ENCODE measurements around the gene GRIA4. TPM values are rescaled to one million over a fixed set of nuclear protein-coding genes. Genes with fewer than 3 reads are reported as not detected.

Gene GRIA4
- total and polyA plus RNA-seq, 2 of the 13 experiments (the other 11 are each of a cell fraction or from before 2014, with no cell fraction given), result not detected

DNA sequence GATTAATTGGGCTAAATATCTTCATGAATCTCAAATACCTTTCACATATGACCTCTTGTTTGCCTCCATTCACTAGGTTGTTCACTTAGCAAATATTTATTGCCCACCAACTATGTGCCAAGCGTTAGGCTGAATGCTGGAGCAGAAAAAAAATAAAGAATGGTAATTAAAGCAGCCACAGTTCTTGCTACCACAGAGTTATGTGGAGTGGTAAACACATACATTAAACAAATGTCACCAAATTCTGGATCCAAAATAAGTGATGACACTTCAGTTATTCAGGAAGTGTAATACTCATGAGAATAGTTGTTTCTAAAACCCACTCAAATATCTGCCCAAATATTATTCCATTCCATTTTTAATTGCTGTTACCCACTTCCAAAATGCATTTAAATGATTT, 128.4 kb downstream of the GRIA4 start:
- Histone ChIP-seq H3K4me2 (ENCODE audit: low read depth, low read length) (no peak overlapping the region), H3K27ac (ENCODE audit: extremely low read length, insufficient read depth, low read length) (no peak overlapping the region), H3K4me3 (replicated peaks in 1 of 3; ENCODE audit: insufficient read depth in 1 of 3, low read depth in 2 of 3, low read length in 3 of 3) (no peak overlapping the region), H3K9me3 (ENCODE audit: low read length) (no peaks in the 10 kb centered on the region), H3K9ac (ENCODE audit: insufficient read depth, low read depth, low read length) (no peak overlapping the region), H3K4me1 (ENCODE audit: insufficient read depth, low read length) (no peaks in the 10 kb centered on the region), H2AFZ (ENCODE audit: low read length) (no peak overlapping the region), H4K20me1 (ENCODE audit: insufficient read depth, low read length) (no peaks in the 10 kb centered on the region; the same call in 1 of the 2 replicates), H3K27me3 (ENCODE audit: control insufficient read depth in 1 of 2, insufficient read depth in 2 of 2, low read length in 2 of 2) (no peaks in the 10 kb centered on the region), H3K79me2 (ENCODE audit: insufficient read depth, low read length) (no peaks in the 10 kb centered on the region), H3K36me3 (replicated peaks in 1 of 2; ENCODE audit: control insufficient read depth in 1 of 2, insufficient read depth in 2 of 2, low read length in 2 of 2) (no peaks in the 10 kb centered on the region)
- no peak for DNase-seq (ENCODE audit: low spot score)
- no peak for ATAC-seq
- FAIRE-seq, result no peak
- ChIA-PET CTCF (ENCODE audit: low intra/inter-chr PET ratio, low total read pairs) (no interaction called here), POLR2A (no interaction called here)
- in situ Hi-C loops (cut with HindIII; ENCODE audit: extremely low pct_ligation_motif_present, low pct_unique_long_range_greater_than_20kb) (no loop called here), intact Hi-C loops (cut with micrococcal nuclease; ENCODE audit: unreplicated experiment) (no loop called here)
- WGBS (ENCODE audit: low lambda C conversion rate), result 0% methylated on average over 1 of the region's 1 CpG
- BruUV-seq (replicated peaks), result no TSS peak
- TF ChIP-seq, protein P1, sequence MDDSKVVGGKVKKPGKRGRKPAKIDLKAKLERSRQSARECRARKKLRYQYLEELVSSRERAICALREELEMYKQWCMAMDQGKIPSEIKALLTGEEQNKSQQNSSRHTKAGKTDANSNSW (CRISPR knock-in tag; IDR thresholded peaks at IDR 0.05; ENCODE audit: borderline replicate concordance), result no peak
- TF ChIP-seq, protein P2, sequence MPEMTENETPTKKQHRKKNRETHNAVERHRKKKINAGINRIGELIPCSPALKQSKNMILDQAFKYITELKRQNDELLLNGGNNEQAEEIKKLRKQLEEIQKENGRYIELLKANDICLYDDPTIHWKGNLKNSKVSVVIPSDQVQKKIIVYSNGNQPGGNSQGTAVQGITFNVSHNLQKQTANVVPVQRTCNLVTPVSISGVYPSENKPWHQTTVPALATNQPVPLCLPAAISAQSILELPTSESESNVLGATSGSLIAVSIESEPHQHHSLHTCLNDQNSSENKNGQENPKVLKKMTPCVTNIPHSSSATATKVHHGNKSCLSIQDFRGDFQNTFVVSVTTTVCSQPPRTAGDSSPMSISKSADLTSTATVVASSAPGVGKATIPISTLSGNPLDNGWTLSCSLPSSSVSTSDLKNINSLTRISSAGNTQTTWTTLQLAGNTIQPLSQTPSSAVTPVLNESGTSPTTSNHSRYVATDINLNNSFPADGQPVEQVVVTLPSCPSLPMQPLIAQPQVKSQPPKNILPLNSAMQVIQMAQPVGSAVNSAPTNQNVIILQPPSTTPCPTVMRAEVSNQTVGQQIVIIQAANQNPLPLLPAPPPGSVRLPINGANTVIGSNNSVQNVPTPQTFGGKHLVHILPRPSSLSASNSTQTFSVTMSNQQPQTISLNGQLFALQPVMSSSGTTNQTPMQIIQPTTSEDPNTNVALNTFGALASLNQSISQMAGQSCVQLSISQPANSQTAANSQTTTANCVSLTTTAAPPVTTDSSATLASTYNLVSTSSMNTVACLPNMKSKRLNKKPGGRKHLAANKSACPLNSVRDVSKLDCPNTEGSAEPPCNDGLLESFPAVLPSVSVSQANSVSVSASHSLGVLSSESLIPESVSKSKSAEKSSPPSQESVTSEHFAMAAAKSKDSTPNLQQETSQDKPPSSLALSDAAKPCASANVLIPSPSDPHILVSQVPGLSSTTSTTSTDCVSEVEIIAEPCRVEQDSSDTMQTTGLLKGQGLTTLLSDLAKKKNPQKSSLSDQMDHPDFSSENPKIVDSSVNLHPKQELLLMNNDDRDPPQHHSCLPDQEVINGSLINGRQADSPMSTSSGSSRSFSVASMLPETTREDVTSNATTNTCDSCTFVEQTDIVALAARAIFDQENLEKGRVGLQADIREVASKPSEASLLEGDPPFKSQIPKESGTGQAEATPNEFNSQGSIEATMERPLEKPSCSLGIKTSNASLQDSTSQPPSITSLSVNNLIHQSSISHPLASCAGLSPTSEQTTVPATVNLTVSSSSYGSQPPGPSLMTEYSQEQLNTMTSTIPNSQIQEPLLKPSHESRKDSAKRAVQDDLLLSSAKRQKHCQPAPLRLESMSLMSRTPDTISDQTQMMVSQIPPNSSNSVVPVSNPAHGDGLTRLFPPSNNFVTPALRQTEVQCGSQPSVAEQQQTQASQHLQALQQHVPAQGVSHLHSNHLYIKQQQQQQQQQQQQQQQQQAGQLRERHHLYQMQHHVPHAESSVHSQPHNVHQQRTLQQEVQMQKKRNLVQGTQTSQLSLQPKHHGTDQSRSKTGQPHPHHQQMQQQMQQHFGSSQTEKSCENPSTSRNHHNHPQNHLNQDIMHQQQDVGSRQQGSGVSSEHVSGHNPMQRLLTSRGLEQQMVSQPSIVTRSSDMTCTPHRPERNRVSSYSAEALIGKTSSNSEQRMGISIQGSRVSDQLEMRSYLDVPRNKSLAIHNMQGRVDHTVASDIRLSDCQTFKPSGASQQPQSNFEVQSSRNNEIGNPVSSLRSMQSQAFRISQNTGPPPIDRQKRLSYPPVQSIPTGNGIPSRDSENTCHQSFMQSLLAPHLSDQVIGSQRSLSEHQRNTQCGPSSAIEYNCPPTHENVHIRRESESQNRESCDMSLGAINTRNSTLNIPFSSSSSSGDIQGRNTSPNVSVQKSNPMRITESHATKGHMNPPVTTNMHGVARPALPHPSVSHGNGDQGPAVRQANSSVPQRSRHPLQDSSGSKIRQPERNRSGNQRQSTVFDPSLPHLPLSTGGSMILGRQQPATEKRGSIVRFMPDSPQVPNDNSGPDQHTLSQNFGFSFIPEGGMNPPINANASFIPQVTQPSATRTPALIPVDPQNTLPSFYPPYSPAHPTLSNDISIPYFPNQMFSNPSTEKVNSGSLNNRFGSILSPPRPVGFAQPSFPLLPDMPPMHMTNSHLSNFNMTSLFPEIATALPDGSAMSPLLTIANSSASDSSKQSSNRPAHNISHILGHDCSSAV (CRISPR knock-in tag; IDR thresholded peaks at IDR 0.05; ENCODE audit: borderline replicate concordance), result no peak
- TF ChIP-seq HIVEP1 (CRISPR knock-in tag; IDR thresholded peaks at IDR 0.05) (no peak), MIXL1 (CRISPR knock-in tag; IDR thresholded peaks at IDR 0.05) (no peak), ZNF274 (CRISPR knock-in tag; IDR thresholded peaks at IDR 0.05) (no peak), WIZ (CRISPR knock-in tag; IDR thresholded peaks at IDR 0.05) (no peak), ZNF775 (CRISPR knock-in tag; IDR thresholded peaks at IDR 0.05; ENCODE audit: borderline replicate concordance) (no peak), ZNF878 (CRISPR knock-in tag; IDR thresholded peaks at IDR 0.05) (no peak)
- TF ChIP-seq, protein P3, sequence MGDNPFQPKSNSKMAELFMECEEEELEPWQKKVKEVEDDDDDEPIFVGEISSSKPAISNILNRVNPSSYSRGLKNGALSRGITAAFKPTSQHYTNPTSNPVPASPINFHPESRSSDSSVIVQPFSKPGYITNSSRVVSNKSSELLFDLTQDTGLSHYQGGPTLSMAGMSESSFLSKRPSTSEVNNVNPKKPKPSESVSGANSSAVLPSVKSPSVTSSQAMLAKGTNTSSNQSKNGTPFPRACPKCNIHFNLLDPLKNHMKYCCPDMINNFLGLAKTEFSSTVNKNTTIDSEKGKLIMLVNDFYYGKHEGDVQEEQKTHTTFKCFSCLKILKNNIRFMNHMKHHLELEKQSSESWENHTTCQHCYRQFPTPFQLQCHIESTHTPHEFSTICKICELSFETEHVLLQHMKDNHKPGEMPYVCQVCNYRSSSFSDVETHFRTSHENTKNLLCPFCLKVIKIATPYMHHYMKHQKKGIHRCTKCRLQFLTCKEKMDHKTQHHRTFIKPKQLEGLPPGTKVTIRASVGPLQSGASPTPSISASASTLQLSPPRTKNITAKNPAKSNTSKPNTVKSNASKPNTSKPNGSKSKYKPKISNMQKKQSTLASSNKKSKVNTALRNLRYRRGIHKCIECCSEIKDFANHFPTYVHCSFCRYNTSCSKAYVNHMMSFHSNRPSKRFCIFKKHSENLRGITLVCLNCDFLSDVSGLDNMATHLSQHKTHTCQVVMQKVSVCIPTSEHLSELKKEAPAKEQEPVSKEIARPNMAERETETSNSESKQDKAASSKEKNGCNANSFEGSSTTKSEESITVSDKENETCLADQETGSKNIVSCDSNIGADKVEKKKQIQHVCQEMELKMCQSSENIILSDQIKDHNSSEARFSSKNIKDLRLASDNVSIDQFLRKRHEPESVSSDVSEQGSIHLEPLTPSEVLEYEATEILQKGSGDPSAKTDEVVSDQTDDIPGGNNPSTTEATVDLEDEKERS (CRISPR knock-in tag; IDR thresholded peaks at IDR 0.05), result no peak
- TF ChIP-seq, protein P4, sequence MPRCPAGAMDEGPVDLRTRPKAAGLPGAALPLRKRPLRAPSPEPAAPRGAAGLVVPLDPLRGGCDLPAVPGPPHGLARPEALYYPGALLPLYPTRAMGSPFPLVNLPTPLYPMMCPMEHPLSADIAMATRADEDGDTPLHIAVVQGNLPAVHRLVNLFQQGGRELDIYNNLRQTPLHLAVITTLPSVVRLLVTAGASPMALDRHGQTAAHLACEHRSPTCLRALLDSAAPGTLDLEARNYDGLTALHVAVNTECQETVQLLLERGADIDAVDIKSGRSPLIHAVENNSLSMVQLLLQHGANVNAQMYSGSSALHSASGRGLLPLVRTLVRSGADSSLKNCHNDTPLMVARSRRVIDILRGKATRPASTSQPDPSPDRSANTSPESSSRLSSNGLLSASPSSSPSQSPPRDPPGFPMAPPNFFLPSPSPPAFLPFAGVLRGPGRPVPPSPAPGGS (CRISPR knock-in tag; IDR thresholded peaks at IDR 0.05), result no peak
